NT2/D1 (cell line): ENCODE measurements around the gene TMEM242.
"Not testable (repeated sequence)": the region's sequence is repeated elsewhere in the genome, so short reads cannot be mapped to it uniquely, and the experiment has no call there.

Experiments used
- DNase-seq: peaks from one replicate; pipeline ENCODE4 v3.0.0-alpha.2; 2011; ENCODE audit warnings: low read depth, low spot score
- H3K27me3 ChIP-seq: 2 replicates; pipeline ENCODE4 v1.6.0; 2011; ENCODE audit warnings: mild to moderate bottlenecking; ENCODE audit not compliant: insufficient read length, insufficient read depth
- H3K36me3 ChIP-seq: 2 replicates; pipeline ENCODE4 v1.6.1; 2011; ENCODE audit warnings: mild to moderate bottlenecking, low read length, mixed read lengths; ENCODE audit not compliant: insufficient read depth, insufficient read length
- H3K4me1 ChIP-seq: 2 replicates; pipeline ENCODE4 v1.5.1; 2011; ENCODE audit not compliant: insufficient read depth, insufficient read length
- H3K4me3 ChIP-seq: 2 replicates; pipeline ENCODE4 v1.5.1; 2011; ENCODE audit warnings: low read depth; ENCODE audit not compliant: insufficient read length
- H3K9ac ChIP-seq: 2 replicates; pipeline ENCODE4 v1.6.0; 2011; ENCODE audit warnings: low read depth; ENCODE audit not compliant: insufficient read length
- H3K9me3 ChIP-seq: 2 replicates; pipeline ENCODE4 v1.5.1; 2011; ENCODE audit warnings: mild to moderate bottlenecking, low read length; ENCODE audit not compliant: insufficient read depth
- SUZ12 ChIP-seq: IDR thresholded peaks from 2 replicates; pipeline ENCODE4 v1.6.1; 2011; ENCODE audit not compliant: insufficient read length, insufficient read depth; ENCODE audit errors: extremely low read depth
- YY1 ChIP-seq: IDR thresholded peaks from 2 replicates; pipeline ENCODE4 v1.6.1; 2011; ENCODE audit not compliant: insufficient read length, insufficient read depth
- ZNF274 ChIP-seq: IDR thresholded peaks from 2 replicates; pipeline ENCODE4 v1.6.1; 2011; ENCODE audit warnings: mild to moderate bottlenecking, low read depth, low read length

TMEM242 gene

DNA sequence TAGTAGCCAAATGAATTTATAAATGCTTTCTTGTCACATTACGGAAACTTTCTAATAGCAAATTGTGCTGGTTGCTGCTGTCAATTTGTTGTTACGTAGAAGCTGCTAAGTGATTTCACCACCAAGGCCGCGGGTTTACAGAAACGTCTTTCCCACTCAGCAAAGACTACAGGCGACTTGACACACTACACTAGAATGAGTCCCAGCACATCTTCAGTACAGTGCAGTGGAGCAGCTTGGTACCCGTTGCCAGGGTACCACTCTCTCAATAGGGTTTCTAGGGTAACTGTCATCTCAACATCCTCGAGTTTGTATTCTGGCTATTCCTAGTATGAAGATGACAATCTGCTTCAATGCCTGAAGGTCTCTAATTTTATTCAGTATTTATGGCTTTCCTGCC is 35.0 kb upstream of the TMEM242 start:
- DNase-seq = no peak
- no peak for TF ChIP-seq ZNF274
- TF ChIP-seq YY1 = no peak
- no peak for TF ChIP-seq SUZ12
- H3K4me3 ChIP-seq = no peak overlapping the region
- no peaks in the 10 kb centered on the region for H3K27me3 ChIP-seq
- H3K4me1 ChIP-seq = no peaks in the 10 kb centered on the region
- H3K9me3 ChIP-seq = no peaks in the 10 kb centered on the region
- H3K36me3 ChIP-seq = no peaks in the 10 kb centered on the region
- no peak overlapping the region for H3K9ac ChIP-seq

DNA sequence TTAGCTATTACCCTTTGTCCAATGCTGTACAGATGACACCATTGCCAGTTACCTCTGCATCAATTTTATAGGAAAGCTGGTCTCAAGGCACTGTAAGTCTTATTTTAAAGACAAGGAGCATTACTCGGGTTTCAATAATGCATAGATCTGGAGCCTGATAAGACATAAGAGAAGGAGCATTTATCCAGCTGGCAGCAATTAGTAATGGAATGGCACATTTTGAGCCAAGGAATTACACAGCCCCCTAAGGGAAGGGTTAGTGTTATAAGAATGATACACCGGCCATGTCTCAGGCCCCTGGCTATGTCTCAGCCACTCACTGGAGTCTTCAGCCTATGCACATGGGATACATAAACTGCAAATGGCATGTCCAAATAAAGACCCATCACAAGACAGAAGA is 23.1 kb upstream of the TMEM242 start:
- no peaks in the 10 kb centered on the region for H3K4me1 ChIP-seq
- no peak for TF ChIP-seq SUZ12
- TF ChIP-seq ZNF274 = no peak
- no peak for TF ChIP-seq YY1
- no peaks in the 10 kb centered on the region for H3K27me3 ChIP-seq
- H3K36me3 ChIP-seq = no peaks in the 10 kb centered on the region
- no peaks in the 10 kb centered on the region for H3K9me3 ChIP-seq
- H3K9ac ChIP-seq = no peak overlapping the region
- no peak overlapping the region for H3K4me3 ChIP-seq
- no peak for DNase-seq

DNA sequence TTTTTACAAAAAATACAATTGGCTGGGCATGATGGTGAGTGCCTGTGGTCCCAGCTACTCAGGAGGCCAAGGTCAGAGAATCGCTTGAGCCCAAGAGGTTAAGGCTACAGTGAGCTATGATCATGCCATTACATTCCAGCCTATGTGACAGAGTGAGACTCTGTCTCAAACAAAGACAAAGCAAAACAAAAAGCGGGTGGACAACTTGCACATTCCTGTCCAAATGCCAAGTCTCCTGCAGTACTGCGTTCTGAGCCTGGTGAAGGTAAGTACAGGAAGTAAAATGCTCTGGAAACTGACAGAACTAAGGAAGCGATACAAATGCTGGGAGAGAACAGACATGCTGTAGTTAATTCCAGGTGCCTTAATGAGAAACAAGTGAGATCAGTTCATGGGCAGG is 20.4 kb upstream of the TMEM242 start:
- H3K4me3 ChIP-seq = no peak overlapping the region
- TF ChIP-seq YY1 (no peak), ZNF274 (no peak), SUZ12 (no peak)
- no peaks in the 10 kb centered on the region for H3K4me1 ChIP-seq
- no peak for DNase-seq
- H3K36me3 ChIP-seq = no peaks in the 10 kb centered on the region
- no peaks in the 10 kb centered on the region for H3K27me3 ChIP-seq
- no peak overlapping the region for H3K9ac ChIP-seq
- no peaks in the 10 kb centered on the region for H3K9me3 ChIP-seq

DNA sequence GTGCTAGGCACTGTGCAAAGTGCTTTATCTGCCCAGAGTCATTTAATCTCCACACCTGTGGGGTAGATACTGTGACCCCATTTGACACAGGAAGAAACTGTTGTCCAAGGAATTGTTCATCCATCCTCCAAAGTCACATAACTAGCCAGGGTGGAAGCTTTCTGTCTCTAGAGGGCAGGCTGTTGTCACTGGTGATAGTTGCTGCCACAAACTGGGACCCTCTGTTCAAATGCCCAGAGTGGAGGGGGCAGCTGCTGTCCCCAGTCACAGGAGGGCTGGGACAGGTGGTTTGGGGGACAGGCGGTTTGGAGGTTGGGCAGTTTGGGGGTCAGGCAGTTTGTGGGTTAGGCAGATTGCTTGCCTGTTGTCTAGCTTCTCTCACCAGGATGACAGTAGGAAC is 16.1 kb upstream of the TMEM242 start:
- no peak overlapping the region for H3K4me3 ChIP-seq
- no peak overlapping the region for H3K9ac ChIP-seq
- no peak for TF ChIP-seq ZNF274
- TF ChIP-seq YY1 = no peak
- TF ChIP-seq SUZ12 = no peak
- H3K27me3 ChIP-seq = no peaks in the 10 kb centered on the region
- no peak for DNase-seq
- H3K9me3 ChIP-seq = no peaks in the 10 kb centered on the region
- H3K4me1 ChIP-seq = no peaks in the 10 kb centered on the region
- H3K36me3 ChIP-seq = no peaks in the 10 kb centered on the region

- Histone ChIP-seq H3K4me3 (no peak overlapping the region), H3K9ac (no peak overlapping the region)
Measured at GRCh38 chr6:157337751-157338150, 14.4 kb upstream of the TMEM242 start.

GRCh38 chr6:157337276-157337675 is 14.0 kb upstream of the TMEM242 start:
- H3K4me1 ChIP-seq, H3K9me3 ChIP-seq, DNase-seq, H3K9ac ChIP-seq, H3K27me3 ChIP-seq, H3K36me3 ChIP-seq, H3K4me3 ChIP-seq: not testable (repeated sequence)

More at GRCh38 chr6:157337751-157338150, 14.4 kb upstream of the TMEM242 start:
- DNase-seq = no peak
- Histone ChIP-seq H3K36me3 (no peaks in the 10 kb centered on the region), H3K4me1 (no peaks in the 10 kb centered on the region), H3K27me3 (no peaks in the 10 kb centered on the region), H3K9me3 (no peaks in the 10 kb centered on the region)
- TF ChIP-seq YY1 = no peak
- no peak for TF ChIP-seq SUZ12
- TF ChIP-seq ZNF274 = no peak

- H3K4me3 ChIP-seq = no peak overlapping the region
- no peaks in the 10 kb centered on the region for H3K9me3 ChIP-seq
- TF ChIP-seq ZNF274 (no peak), YY1 (no peak), SUZ12 (no peak)
- H3K9ac ChIP-seq = no peak overlapping the region
- H3K36me3 ChIP-seq = no peaks in the 10 kb centered on the region
- no peak for DNase-seq
- no peaks in the 10 kb centered on the region for H3K27me3 ChIP-seq
- no peaks in the 10 kb centered on the region for H3K4me1 ChIP-seq
Measured at GRCh38 chr6:157335829-157336228, 12.5 kb upstream of the TMEM242 start.

DNA sequence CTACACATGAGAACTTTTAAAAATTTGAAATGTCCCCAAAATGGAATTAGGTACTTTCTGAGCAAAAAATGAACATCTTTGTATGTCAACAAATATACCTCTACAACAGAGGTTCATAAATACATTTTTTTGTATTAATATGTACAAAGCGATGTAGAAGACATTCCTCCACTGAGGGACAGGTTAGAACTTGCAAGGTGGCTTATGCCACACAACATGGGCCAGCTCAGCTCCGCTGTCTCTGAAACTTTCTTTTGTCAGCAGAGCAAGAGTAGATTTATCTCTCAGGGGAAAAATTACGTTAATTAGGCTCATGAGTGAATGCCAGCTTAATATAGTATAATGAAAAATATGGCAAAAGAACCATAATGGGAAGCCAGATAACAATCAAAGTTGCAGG is 10.6 kb upstream of the TMEM242 start:
- H3K4me3 ChIP-seq = no peak overlapping the region
- TF ChIP-seq SUZ12 (no peak), ZNF274 (no peak), YY1 (no peak)
- no peaks in the 10 kb centered on the region for H3K4me1 ChIP-seq
- DNase-seq = no peak
- no peak overlapping the region for H3K9ac ChIP-seq
- H3K27me3 ChIP-seq = no peaks in the 10 kb centered on the region
- no peaks in the 10 kb centered on the region for H3K9me3 ChIP-seq
- no peaks in the 10 kb centered on the region for H3K36me3 ChIP-seq
